Neural cell (in vitro differentiated cells): ENCODE data around the gene OR2T27.

ENCODE experiments used
- CTCF ChIP-seq: fragments of 450-650 bp; IDR thresholded peaks from 2 replicates; pipeline ENCODE4 v1.5.1; 2014; ENCODE audit warnings: antibody characterized with exemption, mild to moderate bottlenecking, moderate library complexity; ENCODE audit not compliant: poor library complexity, severe bottlenecking
- EP300 ChIP-seq: fragments of 450-650 bp; conservative IDR thresholded peaks from 2 replicates; pipeline ENCODE4 v1.6.1; 2014; ENCODE audit warnings: antibody characterized with exemption, mild to moderate bottlenecking, moderate library complexity; ENCODE audit not compliant: poor library complexity, severe bottlenecking
- EZH2 ChIP-seq: fragments of 200-600, 300-800 bp; shearing (Covaris generic), sonication (generic); IDR thresholded peaks from 2 replicates; pipeline ENCODE4 v1.6.1; 2014; ENCODE audit warnings: antibody characterized with exemption, low read length, borderline replicate concordance, mild to moderate bottlenecking; ENCODE audit not compliant: insufficient read depth, poor library complexity, severe bottlenecking
- MXI1 ChIP-seq: fragments of 450-650 bp; conservative IDR thresholded peaks from 2 replicates; pipeline ENCODE4 v1.6.1; 2014; ENCODE audit warnings: antibody characterized with exemption, mild to moderate bottlenecking; ENCODE audit not compliant: poor library complexity, severe bottlenecking
- POLR2AphosphoS5 ChIP-seq: IDR thresholded peaks from 2 replicates; pipeline ENCODE4 v1.6.1; 2012
- SMC3 ChIP-seq: fragments of 450-650 bp; conservative IDR thresholded peaks from 2 replicates; pipeline ENCODE4 v1.6.1; 2014; ENCODE audit warnings: antibody characterized with exemption, mild to moderate bottlenecking, moderate library complexity; ENCODE audit not compliant: poor library complexity

GRCh38 chr1:248699099-248699498 lies 43.8 kb upstream of the OR2T27 start:
- TF ChIP-seq CTCF = no peak
- no peak for TF ChIP-seq EP300
- TF ChIP-seq SMC3 = no peak
- TF ChIP-seq MXI1 = no peak
- no peak for TF ChIP-seq POLR2AphosphoS5
- no peak for TF ChIP-seq EZH2
